Skeletal muscle satellite cell (primary cell): ENCODE measurements around the gene FGD3.

Experiments used
- H3K27me3 ChIP-seq: 2 replicates; pipeline ENCODE4 v1.7.0; 2013; ENCODE audit warnings: low read length; ENCODE audit not compliant: control insufficient read depth, insufficient read depth
- H3K36me3 ChIP-seq: 2 replicates; pipeline ENCODE4 v1.7.0; 2013; ENCODE audit warnings: mild to moderate bottlenecking, control low read depth, low read length; ENCODE audit not compliant: insufficient read depth
- H3K4me1 ChIP-seq: 2 replicates; pipeline ENCODE4 v1.7.0; 2013; ENCODE audit warnings: low read length; ENCODE audit not compliant: control insufficient read depth, insufficient read depth
- H3K4me2 ChIP-seq: 2 replicates; pipeline ENCODE4 v1.7.0; 2013; ENCODE audit warnings: mild to moderate bottlenecking, low read length
- H3K4me3 ChIP-seq: 2 replicates; pipeline ENCODE4 v1.7.0; 2013; ENCODE audit warnings: low read length
- H3K9ac ChIP-seq: 2 replicates; pipeline ENCODE4 v1.7.0; 2013; ENCODE audit warnings: mild to moderate bottlenecking, low read depth, low read length, moderate library complexity
- H3K9me3 ChIP-seq: replicated peaks from 2 replicates; pipeline ENCODE4 v1.7.0; 2013; ENCODE audit warnings: mild to moderate bottlenecking, control low read depth, low read length

Gene FGD3

DNA sequence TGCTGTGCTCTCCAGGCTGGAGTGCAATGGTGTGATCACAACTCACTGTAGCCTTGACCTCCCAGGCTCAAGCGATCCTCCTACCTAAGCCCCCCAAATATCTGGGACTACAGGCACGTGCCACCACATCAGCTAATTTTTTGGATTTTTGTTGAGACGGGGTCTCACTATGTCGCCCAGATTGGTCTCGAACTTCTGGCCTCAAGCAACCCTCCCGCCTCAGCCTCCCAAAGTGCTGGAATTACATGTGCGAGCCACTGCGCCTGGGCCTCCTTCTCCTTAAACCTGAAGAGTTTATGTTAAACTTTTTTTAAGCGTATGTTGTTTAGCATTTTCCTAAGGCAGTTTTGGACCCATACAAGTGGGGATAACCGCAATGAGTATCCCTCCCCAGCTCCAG is 80.4 kb downstream of the FGD3 start:
- H3K4me1 ChIP-seq: no peaks in the 10 kb centered on the region
- no peak overlapping the region for H3K9ac ChIP-seq
- no peaks in the 10 kb centered on the region for H3K36me3 ChIP-seq
- H3K4me2 ChIP-seq: no peak overlapping the region
- H3K9me3 ChIP-seq: no peaks in the 10 kb centered on the region
- peaks cover 20% of the 10 kb centered on the region for H3K27me3 ChIP-seq
- H3K4me3 ChIP-seq: no peak overlapping the region

DNA sequence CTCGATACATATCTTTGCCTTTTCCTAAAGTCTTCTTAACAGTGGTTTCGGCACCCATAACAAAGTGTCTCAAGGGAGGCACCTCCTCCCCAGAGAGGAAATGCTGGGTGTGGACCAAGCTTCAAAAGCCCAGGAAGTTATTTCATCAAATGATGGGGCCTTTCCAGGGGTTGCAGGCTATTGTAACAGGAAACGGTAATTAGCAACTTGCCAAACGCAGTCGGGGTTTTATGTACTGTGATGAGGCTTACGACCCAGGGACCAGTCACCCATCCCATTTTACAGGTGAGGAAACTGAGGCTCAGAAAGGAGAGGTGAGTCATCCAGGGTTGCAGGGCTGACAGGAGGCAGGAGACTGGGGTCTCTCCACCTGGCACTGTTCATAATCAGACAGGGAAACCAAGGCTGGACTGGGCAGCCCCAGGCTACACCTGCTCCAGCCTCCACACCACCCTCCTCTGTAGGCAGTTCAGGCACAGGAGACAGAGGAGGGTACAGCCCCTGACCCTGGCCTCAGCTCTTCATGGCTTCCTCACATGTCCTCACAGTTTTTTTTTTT is 81.2 kb downstream of the FGD3 start:
- Histone ChIP-seq H3K9me3 (no peaks in the 10 kb centered on the region), H3K36me3 (no peaks in the 10 kb centered on the region), H3K27me3 (peaks cover 22% of the 10 kb centered on the region), H3K4me1 (no peaks in the 10 kb centered on the region), H3K9ac (no peak overlapping the region), H3K4me2 (no peak overlapping the region), H3K4me3 (no peak overlapping the region)

DNA sequence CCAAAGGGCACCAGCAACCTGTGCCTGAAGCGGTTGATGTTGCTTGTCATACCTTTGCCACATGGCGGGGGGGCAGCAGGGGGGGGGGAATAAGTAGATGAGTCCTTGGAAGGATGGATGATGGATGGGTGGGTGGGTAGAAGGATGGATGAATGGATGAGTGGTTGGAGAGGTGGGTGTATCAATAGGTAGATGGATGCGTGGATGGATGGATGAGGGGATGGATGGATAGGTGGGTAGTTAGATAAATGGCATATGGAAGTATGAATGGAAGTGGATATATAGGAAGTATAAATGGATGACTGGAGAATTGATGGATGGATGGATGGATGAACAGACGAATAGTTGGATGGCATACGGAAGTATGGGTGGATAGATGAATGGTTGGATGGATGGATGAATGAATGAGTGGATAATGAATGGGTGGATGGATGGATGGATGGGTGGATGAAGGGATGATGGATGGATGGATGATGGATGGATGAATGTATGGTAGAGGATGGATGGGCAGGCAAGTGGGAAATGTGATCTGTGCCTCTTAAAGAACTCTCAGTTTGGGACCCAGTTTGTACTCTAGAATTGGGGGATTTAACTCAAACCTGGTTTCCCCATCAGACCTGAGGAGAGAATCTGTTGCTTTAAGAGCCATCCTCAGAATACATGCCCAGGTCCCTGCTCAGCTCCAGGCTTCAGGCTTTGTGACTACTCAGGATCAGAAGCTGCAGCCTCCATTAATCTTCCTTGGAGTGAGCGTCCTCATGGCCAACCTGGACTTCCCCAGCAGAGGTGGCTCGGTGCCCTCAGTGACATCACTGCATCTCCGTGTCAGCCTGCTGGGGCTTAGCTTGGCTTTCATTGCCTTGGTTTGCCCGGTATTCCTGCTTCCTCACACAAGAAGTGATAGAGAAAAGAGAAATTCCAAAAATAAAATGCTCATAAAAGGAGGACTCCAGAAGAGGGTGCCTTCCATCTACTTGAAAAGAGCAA is 83.6 kb downstream of the FGD3 start:
- no peaks in the 10 kb centered on the region for H3K4me1 ChIP-seq
- H3K27me3 ChIP-seq: peaks cover 26% of the 10 kb centered on the region
- H3K9ac ChIP-seq: no peak overlapping the region
- H3K9me3 ChIP-seq: no peaks in the 10 kb centered on the region
- H3K4me2 ChIP-seq: no peak overlapping the region
- H3K4me3 ChIP-seq: no peak overlapping the region
- no peaks in the 10 kb centered on the region for H3K36me3 ChIP-seq

- no peak overlapping the region for H3K4me2 ChIP-seq
- no peaks in the 10 kb centered on the region for H3K9me3 ChIP-seq
- H3K9ac ChIP-seq: no peak overlapping the region
- H3K36me3 ChIP-seq: no peaks in the 10 kb centered on the region
- H3K27me3 ChIP-seq: peaks cover 26% of the 10 kb centered on the region
- H3K4me1 ChIP-seq: no peaks in the 10 kb centered on the region
- no peak overlapping the region for H3K4me3 ChIP-seq
These were observed 84.5 kb downstream of the FGD3 start for GRCh38 chr9:93031629-93032430.

DNA sequence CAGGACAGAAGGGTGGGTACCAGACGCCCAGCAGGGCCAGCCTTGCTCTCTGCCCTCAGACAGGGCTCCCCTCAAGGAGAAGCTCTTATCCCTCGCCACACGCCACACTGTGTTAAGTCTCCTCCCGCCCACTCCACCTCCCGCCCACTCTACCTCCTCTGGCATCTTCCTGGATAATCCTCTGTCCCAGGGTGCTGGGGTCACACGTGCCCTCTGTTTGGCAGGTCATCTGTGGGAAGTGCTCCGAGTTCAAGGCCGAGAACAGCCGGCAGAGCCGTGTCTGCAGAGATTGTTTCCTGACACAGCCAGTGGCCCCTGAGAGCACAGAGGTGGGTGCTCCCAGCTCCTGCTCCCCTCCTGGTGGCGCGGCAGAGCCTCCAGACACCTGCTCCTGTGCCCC is 85.2 kb downstream of the FGD3 start:
- no peaks in the 10 kb centered on the region for H3K4me1 ChIP-seq

DNA sequence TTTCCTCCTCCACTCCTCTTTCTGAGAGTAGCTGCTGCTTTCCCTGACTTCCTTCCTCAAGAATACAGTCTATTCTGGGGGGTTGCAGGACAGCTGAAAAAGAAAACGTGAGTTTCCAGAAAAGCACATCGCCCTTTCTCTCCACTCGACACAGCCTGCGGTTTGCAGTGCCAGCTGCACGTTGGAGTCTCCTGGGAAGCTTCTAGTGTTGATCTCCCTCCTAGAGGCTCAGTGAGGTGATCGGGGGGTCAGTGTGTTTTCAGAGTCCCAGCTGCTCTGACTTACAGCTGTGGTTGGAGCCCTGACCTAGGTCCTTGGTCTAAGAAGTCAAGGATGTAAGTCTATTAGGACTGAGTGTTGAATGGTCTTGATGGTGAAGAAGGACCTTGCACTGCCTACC is 86.2 kb downstream of the FGD3 start:
- Histone ChIP-seq H3K9me3 (no peaks in the 10 kb centered on the region), H3K9ac (no peak overlapping the region), H3K4me1 (no peaks in the 10 kb centered on the region), H3K27me3 (peaks cover 26% of the 10 kb centered on the region), H3K4me3 (no peak overlapping the region), H3K36me3 (no peaks in the 10 kb centered on the region), H3K4me2 (no peak overlapping the region)

More for the DNA sequence above, 85.2 kb downstream of the FGD3 start:
- Histone ChIP-seq H3K4me3 (no peak overlapping the region), H3K9me3 (no peaks in the 10 kb centered on the region), H3K27me3 (peaks cover 26% of the 10 kb centered on the region), H3K4me2 (no peak overlapping the region), H3K36me3 (no peaks in the 10 kb centered on the region), H3K9ac (no peak overlapping the region)

GRCh38 chr9:93035106-93035660 is 87.9 kb downstream of the FGD3 start:
- no peaks in the 10 kb centered on the region for H3K9me3 ChIP-seq
- H3K4me3 ChIP-seq: no peak overlapping the region
- no peak overlapping the region for H3K4me2 ChIP-seq
- no peak overlapping the region for H3K9ac ChIP-seq
- H3K4me1 ChIP-seq: no peaks in the 10 kb centered on the region
- no peaks in the 10 kb centered on the region for H3K36me3 ChIP-seq
- peaks cover 26% of the 10 kb centered on the region for H3K27me3 ChIP-seq

- H3K27me3 ChIP-seq: peaks cover 24% of the 10 kb centered on the region
- no peaks in the 10 kb centered on the region for H3K4me1 ChIP-seq
- H3K9me3 ChIP-seq: no peaks in the 10 kb centered on the region
- no peak overlapping the region for H3K9ac ChIP-seq
- no peak overlapping the region for H3K4me3 ChIP-seq
- H3K36me3 ChIP-seq: no peaks in the 10 kb centered on the region
- no peak overlapping the region for H3K4me2 ChIP-seq
These were observed 88.6 kb downstream of the FGD3 start for GRCh38 chr9:93035821-93036351.

DNA sequence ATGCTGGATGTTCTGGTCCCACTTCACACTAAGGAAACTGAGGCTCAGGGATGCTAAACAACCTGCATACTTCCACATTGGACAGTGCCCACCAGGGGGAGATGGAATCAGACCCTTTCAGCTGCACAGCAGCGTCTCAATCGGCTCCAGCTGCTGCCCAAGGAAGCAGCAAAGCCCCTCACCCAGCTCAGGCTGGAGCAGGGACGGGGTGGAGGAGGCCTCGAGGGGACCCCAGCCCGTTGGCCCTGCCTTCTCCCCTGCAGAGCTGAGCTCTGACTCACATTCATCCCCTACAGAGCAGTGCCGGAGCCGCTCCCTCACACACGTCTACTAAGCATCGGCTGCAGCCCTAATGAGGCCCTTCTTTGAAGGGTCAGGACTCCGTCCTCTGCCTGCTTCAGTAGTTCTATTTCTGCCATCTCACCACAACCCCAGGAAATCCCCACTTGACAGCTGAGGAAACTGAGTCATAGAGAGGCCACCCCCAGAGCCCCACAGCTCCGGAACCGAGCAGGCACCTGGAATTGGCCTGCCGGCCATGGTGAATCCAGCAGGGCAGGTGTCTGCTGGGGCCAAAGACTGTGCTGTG is 89.7 kb downstream of the FGD3 start:
- Histone ChIP-seq H3K36me3 (no peaks in the 10 kb centered on the region), H3K4me3 (no peak overlapping the region), H3K9me3 (no peaks in the 10 kb centered on the region), H3K4me1 (no peaks in the 10 kb centered on the region), H3K9ac (no peak overlapping the region), H3K27me3 (peaks cover 14% of the 10 kb centered on the region), H3K4me2 (no peak overlapping the region)

DNA sequence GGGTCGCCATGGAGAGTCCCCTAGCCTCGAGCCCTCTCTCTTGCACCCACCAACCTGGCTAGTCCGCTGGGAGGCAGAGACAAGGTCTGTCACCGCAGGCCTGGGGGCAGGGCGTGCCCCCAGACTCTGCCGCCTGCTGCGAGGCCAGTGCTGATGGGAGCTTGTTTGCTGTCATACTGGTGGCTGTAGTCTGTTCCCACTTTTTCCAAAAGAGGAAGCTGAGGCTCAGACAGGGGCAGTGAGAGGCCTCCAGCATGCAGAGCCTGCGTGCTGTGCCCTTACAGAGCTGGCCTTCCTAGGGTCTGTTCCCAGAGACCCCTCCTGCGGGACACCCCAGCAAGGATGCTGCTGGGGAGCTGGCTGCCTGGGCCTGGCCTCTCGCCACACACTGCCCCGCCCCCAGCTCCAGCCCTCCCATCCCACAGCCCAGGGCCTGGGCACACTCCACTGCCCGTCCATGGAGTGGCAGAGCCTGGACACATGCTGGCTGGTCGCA is 90.2 kb downstream of the FGD3 start:
- H3K4me3 ChIP-seq: no peak overlapping the region
- H3K27me3 ChIP-seq: peaks cover 9% of the 10 kb centered on the region
- H3K9ac ChIP-seq: no peak overlapping the region
- no peaks in the 10 kb centered on the region for H3K36me3 ChIP-seq
- no peaks in the 10 kb centered on the region for H3K4me1 ChIP-seq
- no peaks in the 10 kb centered on the region for H3K9me3 ChIP-seq
- no peak overlapping the region for H3K4me2 ChIP-seq
